Renal cortical epithelial cell (primary cell): Measurements from ENCODE around the gene PDE8A. TPM values are rescaled to one million over a fixed set of nuclear protein-coding genes. Genes with fewer than 3 reads are reported as not detected.

ENCODE experiments used
- DNase-seq: peaks from one replicate; pipeline ENCODE4 v3.0.0-alpha.2; 2011; ENCODE audit warnings: low read depth
- total RNA-seq: library from RNA; depleted of rRNA; stranded (reverse); fragments of >200 nt; gene quantifications from 2 replicates; pipeline ENCODE4 v1.2.3, GENCODE V29; 2014

The PDE8A gene
- total RNA-seq, 1 donor from 2014 or later = 36.7 TPM

DNA sequence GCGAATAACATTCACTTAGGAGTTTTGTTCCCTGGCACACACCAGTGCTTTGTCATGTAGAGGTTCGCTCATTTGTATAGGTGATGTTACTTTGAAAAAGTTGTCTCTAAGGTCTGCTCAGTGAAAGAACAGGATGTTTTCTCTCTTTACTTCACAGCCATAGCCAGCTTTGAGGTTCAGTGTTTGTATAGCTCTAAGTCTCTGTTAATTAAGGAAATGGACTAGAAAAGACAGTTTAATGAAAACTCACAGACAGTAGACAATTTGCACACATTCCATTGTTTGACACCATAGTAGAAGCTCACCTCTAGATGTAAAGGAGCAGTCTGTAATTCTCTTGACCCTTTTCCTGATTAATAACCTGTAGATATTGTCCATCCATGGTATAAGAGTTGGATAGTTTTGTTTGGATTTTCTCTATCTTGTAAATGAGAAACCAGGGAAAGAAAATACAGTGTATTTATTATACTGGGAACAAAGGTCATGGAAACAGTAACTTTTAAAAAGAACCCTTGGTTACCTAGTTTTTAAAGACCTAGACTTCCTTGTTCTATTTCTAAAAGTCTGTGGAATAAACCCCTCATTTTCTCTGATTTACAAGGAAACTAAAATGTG lies 50.4 kb downstream of the PDE8A start:
- DNase-seq = no peak

GRCh38 chr15:85033148-85033547 lies 51.5 kb downstream of the PDE8A start:
- DNase-seq = no peak

GRCh38 chr15:85034276-85034675 lies 52.6 kb downstream of the PDE8A start:
- DNase-seq = no peak

GRCh38 chr15:85035980-85036379 lies 54.3 kb downstream of the PDE8A start:
- DNase-seq = no peak

GRCh38 chr15:85036716-85037115 lies 55.1 kb downstream of the PDE8A start:
- no peak for DNase-seq

DNA sequence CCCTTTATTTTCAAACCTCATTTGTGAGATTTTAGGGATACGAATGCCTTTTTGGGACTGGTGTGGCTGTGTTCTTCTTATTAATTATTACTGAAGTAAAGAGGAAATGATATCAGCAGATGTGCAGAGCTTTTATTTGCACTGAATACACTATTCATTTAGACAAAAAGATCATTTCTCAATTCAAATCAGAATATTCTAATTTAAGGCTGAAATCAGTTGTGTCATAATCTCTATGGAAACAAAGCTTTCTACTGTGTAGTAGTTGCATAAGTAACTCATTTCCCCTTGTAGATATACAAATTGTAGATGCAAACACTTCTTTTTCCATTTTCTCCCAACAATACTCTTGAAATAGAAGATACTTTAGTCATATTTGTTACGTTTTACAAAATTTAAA lies 56.0 kb downstream of the PDE8A start:
- DNase-seq = no peak

DNA sequence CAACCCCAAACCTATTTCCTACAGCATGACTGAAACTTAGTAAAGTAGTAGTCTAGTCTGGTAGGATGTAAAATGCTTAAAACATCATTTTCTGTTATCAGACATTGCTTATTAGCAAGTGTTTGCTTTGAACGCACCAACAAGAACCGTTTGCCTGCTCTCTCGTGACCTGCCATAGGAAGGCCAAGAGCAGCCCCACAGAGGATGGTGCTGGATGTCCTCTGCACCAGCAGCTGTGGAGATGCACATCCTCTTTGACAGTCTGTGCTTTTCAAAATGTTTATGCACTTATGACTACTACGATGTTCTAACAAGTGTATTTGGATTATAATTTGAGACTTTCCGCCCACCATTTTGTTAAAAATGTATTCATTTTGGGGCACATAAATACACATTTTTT lies 59.6 kb downstream of the PDE8A start:
- no peak for DNase-seq

GRCh38 chr15:85044251-85044853 lies 62.7 kb downstream of the PDE8A start:
- peak; percentile 61 for DNase-seq

- DNase-seq = no peak
These were observed 63.2 kb downstream of the PDE8A start for GRCh38 chr15:85044894-85045293.

GRCh38 chr15:85045615-85046014 lies 64.0 kb downstream of the PDE8A start:
- no peak for DNase-seq

- peak; percentile 59 for DNase-seq
These were observed 65.8 kb downstream of the PDE8A start for GRCh38 chr15:85047271-85047948.

- DNase-seq = no peak
These were observed 66.8 kb downstream of the PDE8A start for GRCh38 chr15:85048430-85048829.

DNA sequence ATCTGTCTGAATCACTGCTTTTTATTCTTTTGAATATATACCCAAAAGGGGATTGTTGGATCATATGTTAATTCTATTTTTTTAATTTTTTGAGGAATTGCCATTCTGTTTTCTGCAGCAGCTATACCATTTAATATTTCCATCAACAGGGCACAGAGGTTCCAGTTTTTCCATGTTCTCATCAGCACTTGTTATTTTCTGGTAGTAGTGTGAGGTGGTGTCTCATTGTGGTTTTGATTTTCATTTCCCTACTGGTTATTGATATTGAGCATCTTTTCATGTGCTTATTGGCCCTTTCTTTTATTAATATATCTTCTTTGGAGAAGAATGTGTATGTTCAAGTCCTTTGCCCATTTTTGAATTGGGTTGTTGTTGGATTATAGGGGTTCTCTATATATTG lies 68.1 kb downstream of the PDE8A start:
- DNase-seq = no peak

- no peak for DNase-seq
These were observed 78.1 kb downstream of the PDE8A start for GRCh38 chr15:85059734-85060133.

GRCh38 chr15:85062560-85062959 lies 80.9 kb downstream of the PDE8A start:
- DNase-seq = no peak

GRCh38 chr15:85063088-85063487 lies 81.4 kb downstream of the PDE8A start:
- DNase-seq = no peak

- no peak for DNase-seq
These were observed 81.9 kb downstream of the PDE8A start for GRCh38 chr15:85063522-85064079.

- DNase-seq = no peak
These were observed 83.1 kb downstream of the PDE8A start for GRCh38 chr15:85064710-85065109.

DNA sequence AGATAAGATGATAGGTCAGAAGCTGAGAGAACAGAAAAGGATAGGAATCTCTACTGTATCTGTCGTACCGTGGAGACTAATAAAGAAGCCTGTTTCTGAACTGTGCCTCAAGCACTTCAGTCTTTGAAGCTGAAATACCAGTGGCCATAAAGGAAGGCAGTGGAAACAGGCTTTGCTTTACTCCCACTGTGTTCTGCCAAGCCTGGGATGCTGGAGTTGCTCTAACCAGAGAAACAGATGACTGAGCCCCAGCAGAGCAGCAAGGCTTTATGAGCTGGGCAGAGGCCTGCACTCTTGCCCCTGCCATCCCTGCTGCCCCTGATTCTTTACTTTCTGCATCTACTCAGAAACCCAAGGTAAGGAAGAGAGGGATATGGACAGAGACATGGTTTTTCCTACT lies 89.4 kb downstream of the PDE8A start:
- DNase-seq = peak; percentile 14

GRCh38 chr15:85071504-85071903 lies 89.8 kb downstream of the PDE8A start:
- DNase-seq = no peak

- DNase-seq = no peak
These were observed 91.3 kb downstream of the PDE8A start for GRCh38 chr15:85072917-85073316.

DNA sequence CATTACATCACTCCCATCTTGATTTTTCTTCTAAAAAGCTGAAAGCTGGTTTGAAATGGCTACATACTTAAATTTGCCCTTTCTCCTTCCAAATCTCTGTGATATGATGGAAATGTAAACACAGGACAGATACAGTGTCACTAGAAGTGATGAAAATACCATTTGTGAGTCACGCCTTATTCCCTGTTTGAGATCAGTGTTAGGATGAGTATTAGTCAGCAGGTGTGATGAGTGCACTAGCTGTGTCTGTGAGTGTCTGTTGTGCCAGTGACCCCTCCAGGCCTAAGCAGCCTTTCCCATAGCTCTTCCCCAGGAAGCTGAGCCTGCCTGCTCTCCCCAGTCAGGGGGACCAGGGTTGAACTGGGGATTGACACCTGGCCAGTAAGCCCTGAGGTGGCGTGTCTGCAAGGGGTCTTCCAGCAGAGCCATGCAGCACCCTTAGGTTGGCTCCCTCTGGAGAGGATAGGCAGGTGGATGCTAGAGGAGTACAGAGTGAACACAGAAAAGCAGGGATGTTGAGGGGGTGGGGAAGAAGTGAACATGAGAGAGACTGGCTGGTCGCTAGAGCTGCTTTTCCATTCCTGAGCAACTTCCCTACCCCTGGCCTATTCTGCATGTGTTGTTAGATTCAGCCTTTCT lies 92.0 kb downstream of the PDE8A start:
- DNase-seq = peak; percentile 30

GRCh38 chr15:85086855-85087254 lies 105.2 kb downstream of the PDE8A start:
- DNase-seq = no peak
